Activated naive CD4-positive, alpha-beta T cell treated with anti-CD3 and anti-CD28 coated beads, Interleukin-2, amount 50 U/mL, for 24 hours (primary cell): ENCODE data around the gene VEPH1.
"Not testable (repeated sequence)": the region's sequence is repeated elsewhere in the genome, so short reads cannot be mapped to it uniquely, and the experiment has no call there.

Experiments used
- H3K27ac Mint-ChIP-seq: one replicate; pipeline ENCODE4 v1.8.0; 2021; ENCODE audit warnings: mild to moderate bottlenecking, mixed read lengths
- H3K27me3 Mint-ChIP-seq: one replicate; pipeline ENCODE4 v1.8.0; 2021; ENCODE audit warnings: mixed read lengths
- H3K36me3 Mint-ChIP-seq: one replicate; pipeline ENCODE4 v1.8.0; 2021; ENCODE audit warnings: mixed read lengths
- H3K4me1 Mint-ChIP-seq: one replicate; pipeline ENCODE4 v1.8.0; 2021; ENCODE audit warnings: mixed read lengths
- H3K4me3 Mint-ChIP-seq: one replicate; pipeline ENCODE4 v1.8.0; 2021; ENCODE audit warnings: mild to moderate bottlenecking, mixed read lengths
- H3K9me3 Mint-ChIP-seq: one replicate; pipeline ENCODE4 v1.8.0; 2021; ENCODE audit warnings: mixed read lengths

VEPH1 gene

GRCh38 chr3:157374933-157375332 lies 128.3 kb downstream of the VEPH1 start:
- H3K27ac Mint-ChIP-seq: no peak overlapping the region
- no peaks in the 10 kb centered on the region for H3K4me1 Mint-ChIP-seq
- no peaks in the 10 kb centered on the region for H3K36me3 Mint-ChIP-seq
- H3K9me3 Mint-ChIP-seq: no peaks in the 10 kb centered on the region
- H3K4me3 Mint-ChIP-seq: no peak overlapping the region
- no peaks in the 10 kb centered on the region for H3K27me3 Mint-ChIP-seq

GRCh38 chr3:157373783-157374182 lies 129.4 kb downstream of the VEPH1 start:
- no peak overlapping the region for H3K4me3 Mint-ChIP-seq
- H3K36me3 Mint-ChIP-seq: no peaks in the 10 kb centered on the region
- no peaks in the 10 kb centered on the region for H3K27me3 Mint-ChIP-seq
- no peaks in the 10 kb centered on the region for H3K4me1 Mint-ChIP-seq
- no peaks in the 10 kb centered on the region for H3K9me3 Mint-ChIP-seq
- H3K27ac Mint-ChIP-seq: no peak overlapping the region

- no peaks in the 10 kb centered on the region for H3K9me3 Mint-ChIP-seq
- H3K36me3 Mint-ChIP-seq: no peaks in the 10 kb centered on the region
- no peaks in the 10 kb centered on the region for H3K4me1 Mint-ChIP-seq
- H3K27ac Mint-ChIP-seq: no peak overlapping the region
- no peaks in the 10 kb centered on the region for H3K27me3 Mint-ChIP-seq
- H3K4me3 Mint-ChIP-seq: no peak overlapping the region
Measured at GRCh38 chr3:157370867-157371266, 132.3 kb downstream of the VEPH1 start.

GRCh38 chr3:157369727-157370421 lies 133.3 kb downstream of the VEPH1 start:
- no peak overlapping the region for H3K27ac Mint-ChIP-seq

GRCh38 chr3:157368171-157368570 lies 135.0 kb downstream of the VEPH1 start:
- Mint-ChIP-seq H3K4me3 (no peak overlapping the region), H3K9me3 (no peaks in the 10 kb centered on the region), H3K27me3 (no peaks in the 10 kb centered on the region), H3K4me1 (no peaks in the 10 kb centered on the region), H3K36me3 (no peaks in the 10 kb centered on the region), H3K27ac (no peak overlapping the region)

More at GRCh38 chr3:157369727-157370421, 133.3 kb downstream of the VEPH1 start:
- no peaks in the 10 kb centered on the region for H3K9me3 Mint-ChIP-seq
- H3K4me1 Mint-ChIP-seq: no peaks in the 10 kb centered on the region
- no peaks in the 10 kb centered on the region for H3K27me3 Mint-ChIP-seq
- no peak overlapping the region for H3K4me3 Mint-ChIP-seq
- no peaks in the 10 kb centered on the region for H3K36me3 Mint-ChIP-seq

- Mint-ChIP-seq H3K27ac (no peak overlapping the region), H3K36me3 (peaks cover 2% of the 10 kb centered on the region), H3K4me3 (no peak overlapping the region), H3K4me1 (no peaks in the 10 kb centered on the region), H3K27me3 (no peaks in the 10 kb centered on the region), H3K9me3 (no peaks in the 10 kb centered on the region)
Measured at GRCh38 chr3:157363393-157363792, 139.8 kb downstream of the VEPH1 start.

GRCh38 chr3:157362348-157362747 lies 140.9 kb downstream of the VEPH1 start:
- Mint-ChIP-seq H3K4me3 (no peak overlapping the region), H3K36me3 (peaks cover 2% of the 10 kb centered on the region)

GRCh38 chr3:157360044-157360443 lies 143.2 kb downstream of the VEPH1 start:
- Mint-ChIP-seq H3K27me3 (no peaks in the 10 kb centered on the region), H3K4me3 (no peak overlapping the region), H3K27ac (no peak overlapping the region), H3K36me3 (peaks cover 2% of the 10 kb centered on the region), H3K9me3 (no peaks in the 10 kb centered on the region), H3K4me1 (no peaks in the 10 kb centered on the region)

More at GRCh38 chr3:157362348-157362747, 140.9 kb downstream of the VEPH1 start:
- H3K27me3 Mint-ChIP-seq: no peaks in the 10 kb centered on the region
- no peak overlapping the region for H3K27ac Mint-ChIP-seq
- no peaks in the 10 kb centered on the region for H3K9me3 Mint-ChIP-seq
- no peaks in the 10 kb centered on the region for H3K4me1 Mint-ChIP-seq

GRCh38 chr3:157356541-157356940 lies 146.7 kb downstream of the VEPH1 start:
- H3K36me3 Mint-ChIP-seq: no peaks in the 10 kb centered on the region
- no peak overlapping the region for H3K27ac Mint-ChIP-seq
- no peaks in the 10 kb centered on the region for H3K27me3 Mint-ChIP-seq
- H3K4me1 Mint-ChIP-seq: no peaks in the 10 kb centered on the region
- no peak overlapping the region for H3K4me3 Mint-ChIP-seq
- no peaks in the 10 kb centered on the region for H3K9me3 Mint-ChIP-seq

- Mint-ChIP-seq H3K36me3 (no peaks in the 10 kb centered on the region), H3K9me3 (peaks cover under 1% of the 10 kb centered on the region), H3K4me3 (no peak overlapping the region), H3K4me1 (no peaks in the 10 kb centered on the region), H3K27ac (no peak overlapping the region), H3K27me3 (no peaks in the 10 kb centered on the region)
Measured at GRCh38 chr3:157355276-157355675, 147.9 kb downstream of the VEPH1 start.

GRCh38 chr3:157354722-157355121 lies 148.5 kb downstream of the VEPH1 start:
- no peaks in the 10 kb centered on the region for H3K36me3 Mint-ChIP-seq
- no peaks in the 10 kb centered on the region for H3K4me1 Mint-ChIP-seq
- H3K27me3 Mint-ChIP-seq: no peaks in the 10 kb centered on the region
- no peak overlapping the region for H3K4me3 Mint-ChIP-seq
- H3K27ac Mint-ChIP-seq: no peak overlapping the region
- peaks cover 6% of the 10 kb centered on the region for H3K9me3 Mint-ChIP-seq

GRCh38 chr3:157354254-157354653 lies 149.0 kb downstream of the VEPH1 start:
- Mint-ChIP-seq H3K36me3 (no peaks in the 10 kb centered on the region), H3K4me1 (no peaks in the 10 kb centered on the region), H3K4me3 (no peak overlapping the region), H3K27me3 (no peaks in the 10 kb centered on the region), H3K9me3 (peaks cover 11% of the 10 kb centered on the region), H3K27ac (no peak overlapping the region)

GRCh38 chr3:157353652-157354051 lies 149.6 kb downstream of the VEPH1 start:
- Mint-ChIP-seq H3K4me1 (no peaks in the 10 kb centered on the region), H3K36me3 (no peaks in the 10 kb centered on the region), H3K4me3 (no peak overlapping the region), H3K9me3 (peaks cover 14% of the 10 kb centered on the region), H3K27me3 (no peaks in the 10 kb centered on the region), H3K27ac (no peak overlapping the region)

GRCh38 chr3:157351981-157352380 lies 151.2 kb downstream of the VEPH1 start:
- Mint-ChIP-seq H3K4me1 (no peaks in the 10 kb centered on the region), H3K27ac (no peak overlapping the region), H3K36me3 (no peaks in the 10 kb centered on the region), H3K27me3 (no peaks in the 10 kb centered on the region), H3K9me3 (peaks cover 16% of the 10 kb centered on the region), H3K4me3 (no peak overlapping the region)

- H3K9me3 Mint-ChIP-seq: peaks cover 16% of the 10 kb centered on the region
- not testable (repeated sequence) for H3K27me3 Mint-ChIP-seq, H3K36me3 Mint-ChIP-seq, H3K27ac Mint-ChIP-seq, H3K4me1 Mint-ChIP-seq, H3K4me3 Mint-ChIP-seq
Measured at GRCh38 chr3:157350651-157351050, 152.6 kb downstream of the VEPH1 start.

- H3K9me3 Mint-ChIP-seq: peaks cover 16% of the 10 kb centered on the region
- not testable (repeated sequence) for H3K36me3 Mint-ChIP-seq, H3K4me3 Mint-ChIP-seq, H3K27me3 Mint-ChIP-seq, H3K4me1 Mint-ChIP-seq, H3K27ac Mint-ChIP-seq
Measured at GRCh38 chr3:157348304-157349075, 154.7 kb downstream of the VEPH1 start.
